ENCODE measurements around the gene FREM1.

Gene FREM1

DNA sequence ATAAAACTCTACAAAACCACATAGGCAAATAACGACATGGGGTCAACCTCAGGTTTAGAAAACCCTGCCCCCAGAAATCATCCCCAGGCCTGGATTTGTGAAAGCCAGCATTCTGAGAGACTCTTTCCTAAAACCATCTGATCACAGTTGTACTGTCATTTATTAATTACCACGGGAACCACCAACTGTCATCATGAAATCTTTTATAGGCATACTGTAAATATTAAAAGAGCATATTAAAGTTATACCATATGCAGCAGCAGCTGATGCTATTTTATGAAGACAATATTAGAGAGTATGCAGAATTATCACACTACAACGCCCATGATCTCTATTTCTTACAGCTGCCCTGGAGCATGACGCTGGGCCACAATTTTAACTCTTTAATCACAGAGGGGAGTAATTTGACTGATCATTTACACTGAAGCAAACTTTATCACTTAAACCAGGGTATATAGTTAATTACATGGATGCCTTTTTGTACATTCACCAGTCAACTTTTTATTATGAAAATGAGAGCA is 208.0 kb downstream of the FREM1 start:
- Histone ChIP-seq H3K27ac (ENCODE audit: insufficient read depth, low read depth, low read length, poor library complexity, severe bottlenecking) (no peak overlapping the region), H3K9me3 (ENCODE audit: control insufficient read depth, low read length) (no peaks in the 10 kb centered on the region), H3K36me3 (ENCODE audit: control insufficient read depth, insufficient read depth, low read length) (no peaks in the 10 kb centered on the region), H3K4me1 (ENCODE audit: control insufficient read depth, insufficient read depth, low read length) (no peaks in the 10 kb centered on the region), H3K27me3 (ENCODE audit: control insufficient read depth, insufficient read depth, low read length, poor library complexity, severe bottlenecking) (no peaks in the 10 kb centered on the region), H3K4me3 (ENCODE audit: insufficient read depth, low read depth, low read length) (no peak overlapping the region)
- WGBS, 2 experiments, result 80 to 96% methylated on average over 2 to 4 of the region's 4 CpGs

DNA sequence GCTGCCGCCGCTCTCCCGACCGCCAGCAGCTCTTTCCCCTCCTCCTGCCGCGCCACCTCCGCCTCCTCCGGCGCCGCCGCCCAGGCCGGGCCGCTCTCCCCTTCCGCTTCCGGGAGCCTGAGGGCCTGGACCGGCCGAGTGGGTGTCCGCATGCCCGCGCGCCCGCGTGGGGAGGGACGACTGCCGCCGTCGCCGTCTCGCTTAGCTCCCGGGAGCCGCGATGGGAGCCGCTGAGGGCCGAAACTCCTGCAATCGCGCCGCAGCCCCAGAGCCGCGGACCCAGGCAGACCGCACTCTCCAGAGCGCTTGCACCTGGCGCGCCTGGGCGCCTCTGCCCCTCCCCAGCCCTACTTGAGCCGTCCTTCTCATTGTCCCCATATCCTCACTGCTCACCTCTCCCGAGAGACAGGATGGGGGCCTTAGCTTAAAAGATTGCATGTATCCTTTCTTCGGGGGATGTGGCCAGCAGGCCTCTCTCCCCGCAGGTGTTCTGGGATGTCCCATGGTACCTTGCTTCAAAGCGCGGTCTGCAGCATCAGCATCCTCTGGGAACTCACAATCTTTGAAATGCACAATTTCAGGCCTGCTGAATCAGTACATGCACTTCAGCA is 216.9 kb downstream of the FREM1 start, which contains the start of gene ZDHHC21:
Gene ZDHHC21 (minus strand): TSS at position 182 of the 611 bp plus-strand sequence. CDS start 19,092 bp downstream, outside the sequence.
- H3K36me3 ChIP-seq (ENCODE audit: control insufficient read depth, insufficient read depth, low read length), result no peaks in the 10 kb centered on the region
- peaks cover 13% of the 10 kb centered on the region for H3K27me3 ChIP-seq (ENCODE audit: control insufficient read depth, insufficient read depth, low read length, poor library complexity, severe bottlenecking)
- H3K4me3 ChIP-seq (ENCODE audit: insufficient read depth, low read depth, low read length), result peak within 1 kb of the TSS; percentile 43
- H3K9me3 ChIP-seq (ENCODE audit: control insufficient read depth, low read length), result no peaks in the 10 kb centered on the region
- H3K27ac ChIP-seq (ENCODE audit: insufficient read depth, low read depth, low read length, poor library complexity, severe bottlenecking), result no peak within 1 kb of the TSS
- WGBS, 2 experiments, result 1% methylated on average over 50 of the region's 50 CpGs
- no peaks in the 10 kb centered on the region for H3K4me1 ChIP-seq (ENCODE audit: control insufficient read depth, insufficient read depth, low read length)

DNA sequence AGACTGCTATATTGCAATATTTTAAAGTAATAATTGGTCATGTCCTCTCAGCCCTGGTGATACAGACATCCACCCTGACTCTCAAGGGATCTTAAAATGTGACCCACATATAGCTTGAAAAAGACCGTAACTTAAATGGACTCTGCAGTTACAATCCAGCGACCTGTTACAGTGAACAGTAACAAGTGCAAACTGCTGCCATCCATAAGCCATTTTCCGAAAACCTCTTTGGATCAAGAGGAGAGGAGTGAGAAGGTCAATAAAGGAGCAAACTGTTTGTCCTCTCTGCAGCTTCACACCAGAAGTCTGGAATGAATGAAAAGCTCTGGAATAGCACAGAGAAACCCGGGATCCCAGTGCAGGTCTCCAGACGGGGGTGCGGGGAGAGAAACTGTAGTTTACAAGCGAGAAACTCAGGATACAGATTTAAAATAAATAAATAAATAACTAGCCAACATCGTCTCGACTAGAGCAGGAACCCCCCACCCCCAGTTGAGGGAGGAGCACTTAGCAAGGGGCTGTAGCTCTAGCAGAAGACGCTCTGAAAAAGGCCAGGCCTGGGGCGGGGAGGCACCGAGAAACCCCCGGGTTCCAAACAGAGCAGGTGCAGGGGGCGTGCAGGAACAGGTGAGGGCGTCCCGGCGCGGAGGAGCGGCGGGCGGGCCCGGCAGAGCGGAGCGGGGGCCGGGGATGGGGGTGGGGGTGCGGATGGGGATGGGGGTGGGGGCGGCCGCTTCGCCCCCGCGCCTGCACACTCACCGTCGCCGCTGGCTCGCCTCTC is 217.6 kb downstream of the FREM1 start:
- no peaks in the 10 kb centered on the region for H3K4me1 ChIP-seq (ENCODE audit: control insufficient read depth, insufficient read depth, low read length)
- 3 to 4% methylated on average over 22 to 27 of the region's 35 CpGs for WGBS, 2 experiments
- H3K4me3 ChIP-seq (ENCODE audit: insufficient read depth, low read depth, low read length), result peak overlapping the region; percentile 43
- no peaks in the 10 kb centered on the region for H3K9me3 ChIP-seq (ENCODE audit: control insufficient read depth, low read length)
- H3K36me3 ChIP-seq (ENCODE audit: control insufficient read depth, insufficient read depth, low read length), result no peaks in the 10 kb centered on the region
- peaks cover 13% of the 10 kb centered on the region for H3K27me3 ChIP-seq (ENCODE audit: control insufficient read depth, insufficient read depth, low read length, poor library complexity, severe bottlenecking)
- H3K27ac ChIP-seq (ENCODE audit: insufficient read depth, low read depth, low read length, poor library complexity, severe bottlenecking), result no peak overlapping the region

DNA sequence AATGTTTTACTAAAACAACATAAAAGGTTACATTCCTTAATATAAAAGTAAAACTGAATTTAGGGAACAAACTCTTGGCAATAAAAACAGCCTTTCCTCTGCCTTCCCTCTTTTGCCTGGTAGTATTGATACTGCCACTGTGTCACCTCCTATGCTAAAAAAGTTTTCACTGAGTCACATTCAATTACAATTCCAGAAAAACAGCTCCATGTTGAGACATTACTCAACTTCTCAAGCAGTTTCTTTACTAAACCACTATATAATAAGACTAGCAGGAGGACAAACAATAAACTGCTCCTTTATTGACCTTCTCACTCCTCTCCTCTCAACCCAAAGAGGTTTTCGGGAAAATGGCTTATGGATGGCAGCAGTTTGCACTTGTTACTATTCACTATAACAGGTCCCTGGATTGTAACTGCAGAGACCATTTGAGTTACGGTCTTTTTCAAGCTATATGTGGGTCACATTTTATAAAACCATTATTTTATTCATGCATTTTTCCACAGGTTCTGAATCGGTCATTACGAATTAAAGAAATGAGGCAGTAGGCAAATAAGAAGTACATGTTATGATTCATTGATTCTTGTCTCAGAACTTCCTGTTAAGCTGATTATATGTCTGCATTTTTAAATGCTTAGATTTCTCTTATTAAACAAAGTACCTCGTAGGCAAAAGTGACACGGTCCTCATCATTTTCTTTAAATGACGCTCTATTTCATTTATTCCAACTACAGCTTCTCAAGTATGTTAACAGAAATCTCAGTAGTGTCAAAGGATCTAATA is 219.1 kb downstream of the FREM1 start:
- 95 to 97% methylated on average over 7 of the region's 7 CpGs for WGBS, 2 experiments
- Histone ChIP-seq H3K4me3 (ENCODE audit: insufficient read depth, low read depth, low read length) (no peak overlapping the region), H3K4me1 (ENCODE audit: control insufficient read depth, insufficient read depth, low read length) (no peaks in the 10 kb centered on the region), H3K9me3 (ENCODE audit: control insufficient read depth, low read length) (no peaks in the 10 kb centered on the region), H3K36me3 (ENCODE audit: control insufficient read depth, insufficient read depth, low read length) (peaks cover 9% of the 10 kb centered on the region), H3K27ac (ENCODE audit: insufficient read depth, low read depth, low read length, poor library complexity, severe bottlenecking) (no peak overlapping the region), H3K27me3 (ENCODE audit: control insufficient read depth, insufficient read depth, low read length, poor library complexity, severe bottlenecking) (peaks cover 13% of the 10 kb centered on the region)

DNA sequence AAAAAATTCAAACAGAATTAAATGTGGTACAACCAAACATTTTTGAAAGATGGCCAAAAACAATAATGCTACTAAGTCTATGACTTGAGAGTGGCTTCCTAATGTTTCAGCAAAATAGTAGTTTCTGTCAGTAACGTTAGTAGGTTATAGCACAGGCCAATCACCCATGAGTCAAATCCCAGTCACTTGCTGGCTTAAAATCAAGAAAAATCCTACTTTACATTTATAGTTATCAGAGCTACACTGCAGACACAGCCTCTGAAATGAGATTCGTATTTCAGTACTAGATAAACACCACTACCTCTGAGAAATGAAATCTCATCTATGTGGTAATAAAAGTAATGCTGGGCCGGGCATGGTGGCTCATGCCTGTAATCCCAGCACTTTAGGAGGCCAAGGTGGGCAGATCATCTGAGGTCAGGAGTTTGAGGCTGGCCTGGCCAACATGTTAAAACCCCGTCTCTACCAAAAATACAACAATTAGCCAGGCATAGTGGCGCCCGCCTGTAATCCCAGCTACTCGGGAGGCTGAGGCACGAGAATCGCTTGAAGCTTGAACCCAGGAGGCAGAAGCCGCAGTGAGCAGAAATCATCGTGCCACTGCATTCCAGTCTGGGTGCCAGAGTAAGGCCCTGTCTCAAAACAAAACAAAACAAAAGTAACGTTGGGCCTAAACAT is 223.0 kb downstream of the FREM1 start:
- Histone ChIP-seq H3K9me3 (ENCODE audit: control insufficient read depth, low read length) (no peaks in the 10 kb centered on the region), H3K27me3 (ENCODE audit: control insufficient read depth, insufficient read depth, low read length, poor library complexity, severe bottlenecking) (no peaks in the 10 kb centered on the region), H3K36me3 (ENCODE audit: control insufficient read depth, insufficient read depth, low read length) (peaks cover 10% of the 10 kb centered on the region), H3K4me1 (ENCODE audit: control insufficient read depth, insufficient read depth, low read length) (no peaks in the 10 kb centered on the region), H3K27ac (ENCODE audit: insufficient read depth, low read depth, low read length, poor library complexity, severe bottlenecking) (no peak overlapping the region), H3K4me3 (ENCODE audit: insufficient read depth, low read depth, low read length) (no peak overlapping the region)
- WGBS, 2 experiments, result 93 to 97% methylated on average over 12 of the region's 12 CpGs

DNA sequence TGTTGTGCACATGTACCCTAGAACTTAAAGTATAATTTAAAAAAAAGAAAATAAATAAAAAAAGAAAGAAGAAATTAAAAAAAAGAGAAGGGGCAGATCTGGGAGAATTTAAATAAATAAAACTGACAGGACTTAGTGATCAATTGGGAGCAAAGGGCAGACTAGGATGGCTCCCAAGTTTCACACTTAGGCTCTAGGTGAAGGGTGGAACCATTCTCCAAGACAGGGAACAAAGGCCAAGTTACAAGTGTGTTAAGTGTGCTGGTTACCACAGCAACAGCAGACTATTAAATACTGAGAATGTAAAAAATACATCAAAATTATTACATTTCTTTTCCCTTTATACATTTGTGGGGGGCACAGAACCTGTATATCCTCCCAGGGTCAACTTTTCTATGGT is 224.1 kb downstream of the FREM1 start:
- H3K4me3 ChIP-seq (ENCODE audit: insufficient read depth, low read depth, low read length), result no peak overlapping the region
- peaks cover 10% of the 10 kb centered on the region for H3K36me3 ChIP-seq (ENCODE audit: control insufficient read depth, insufficient read depth, low read length)
- H3K27ac ChIP-seq (ENCODE audit: insufficient read depth, low read depth, low read length, poor library complexity, severe bottlenecking), result no peak overlapping the region
- no peaks in the 10 kb centered on the region for H3K4me1 ChIP-seq (ENCODE audit: control insufficient read depth, insufficient read depth, low read length)
- H3K27me3 ChIP-seq (ENCODE audit: control insufficient read depth, insufficient read depth, low read length, poor library complexity, severe bottlenecking), result no peaks in the 10 kb centered on the region
- H3K9me3 ChIP-seq (ENCODE audit: control insufficient read depth, low read length), result no peaks in the 10 kb centered on the region

Measured in ectodermal cell (in vitro differentiated cells).